ENCODE data around the gene MRPL38. TPM values are rescaled to one million over a fixed set of nuclear protein-coding genes. Genes with fewer than 3 reads are reported as not detected.

Gene MRPL38
- polyA plus RNA-seq, 1 of the 3 experiments (the other 2 are of a cell fraction), result 93.9 TPM

GRCh38 chr17:75908201-75908600, 3.5 kb upstream of the MRPL38 start:
- Histone ChIP-seq H3K9me2 (no peaks in the 10 kb centered on the region), H4K20me1 (ENCODE audit: insufficient read depth) (no peaks in the 10 kb centered on the region), H3K36me3 (replicated peaks in 1 of 2; ENCODE audit: control insufficient read depth in 1 of 2, insufficient read depth in 2 of 2, low read length in 1 of 2) (peaks cover 1 to 5% of the 10 kb centered on the region in 2 experiments), H3K9me3 (no peaks in the 10 kb centered on the region), H3K4me2 (no peak overlapping the region), H2AFZ (ENCODE audit: low read depth) (no peak overlapping the region), H3K27me3 (ENCODE audit: insufficient read depth) (no peaks in the 10 kb centered on the region), H3K79me2 (ENCODE audit: insufficient read depth) (peaks cover 17% of the 10 kb centered on the region; the same call in 1 of the 2 replicates), H3K9ac (no peak overlapping the region), H3F3A (replicated peaks; ENCODE audit: insufficient read depth) (peaks cover 15% of the 10 kb centered on the region), H3K27ac (ENCODE audit: low read depth in 2 of 2, low read length in 1 of 2) (no peak overlapping the region), H3K4me3 (ENCODE audit: low read depth in 2 of 2, low read length in 1 of 2) (no peak overlapping the region), H3K4me1 (ENCODE audit: control insufficient read depth in 1 of 2, insufficient read depth in 2 of 2, low read depth in 1 of 2, low read length in 1 of 2) (peaks cover 4 to 22% of the 10 kb centered on the region in 2 experiments; a peak in 2 of 4 replicates)
- WGBS (ENCODE audit: low lambda C conversion rate), result 96% methylated on average over 6 of the region's 6 CpGs
- DNase-seq, result no peak
- TF ChIP-seq RAD21 (IDR thresholded peaks at IDR 0.05; ENCODE audit: low read length) (no peak), YY1 (IDR thresholded peaks at IDR 0.05; ENCODE audit: low read depth) (no peak), TAF1 (IDR thresholded peaks at IDR 0.05; ENCODE audit: borderline replicate concordance, low read depth, low read length) (no peak), USF2 (IDR thresholded peaks at IDR 0.05; ENCODE audit: borderline replicate concordance, low read depth, low read length) (no peak), EZH2phosphoT487 (IDR thresholded peaks at IDR 0.05; ENCODE audit: borderline replicate concordance, low read depth) (no peak), NRF1 (IDR thresholded peaks at IDR 0.05; ENCODE audit: low read depth, low read length) (no peak), TEAD4 (IDR thresholded peaks at IDR 0.05; ENCODE audit: borderline replicate concordance, insufficient read depth) (no peak), PBX3 (IDR thresholded peaks at IDR 0.05) (no peak), USF1 (IDR thresholded peaks at IDR 0.05; ENCODE audit: borderline replicate concordance, low read depth) (no peak), FOXJ3 (CRISPR knock-in tag; IDR thresholded peaks at IDR 0.05) (no peak), POLR2AphosphoS5 (IDR thresholded peaks at IDR 0.05; ENCODE audit: low read depth, low read length) (no peak), SIN3A (IDR thresholded peaks at IDR 0.05; ENCODE audit: borderline replicate concordance, low read depth, low read length) (no peak), RCOR1 (IDR thresholded peaks at IDR 0.05; ENCODE audit: low read length) (no peak)
- ChIA-PET CTCF (interaction anchor here (1.2 to 4.4 kb wide), 6 partner anchors 12 to 97 kb away, joined by 3 to 27 read pairs (median 12); partner anchors contain the start of genes CDK3 and TRIM65), POLR2A (no interaction called here)
